ENCODE data around the gene ABHD8. TPM values are rescaled to one million over a fixed set of nuclear protein-coding genes. Genes with fewer than 3 reads are reported as not detected.
A peak's percentile ranks its signal among the peaks of the same experiment; 100 is the strongest.

The ABHD8 gene
- total and polyA plus RNA-seq, 2 experiments from 2014 or later, result 5.5 to 16.5 TPM

GRCh38 chr19:17336872-17337674, 33.8 kb upstream of the ABHD8 start, which contains the start of gene GTPBP3:
TSS of gene GTPBP3 (plus strand) at chr19:17337553. CDS start at chr19:17337612, 59 bp downstream.
- peaks cover 21% of the 10 kb centered on the region for H3F3A ChIP-seq (replicated peaks; ENCODE audit: low read depth)
- H3K36me3 Mint-ChIP-seq (ENCODE audit: low read depth), result peaks cover 32% of the 10 kb centered on the region

More at GRCh38 chr19:17336872-17337674, 33.8 kb upstream of the ABHD8 start, which contains the start of gene GTPBP3:
- H2AFZ ChIP-seq, result peak within 1 kb of the TSS; percentile 64; the same call in 1 of the 2 replicates
- peaks cover 26% of the 10 kb centered on the region; the same call in 1 of the 2 replicates for H3K4me1 ChIP-seq (ENCODE audit: insufficient read depth)
- H3K4me3 ChIP-seq, result peak within 1 kb of the TSS; percentile 81
- H3K4me3 Mint-ChIP-seq, result peak within 1 kb of the TSS; percentile 95
- peaks cover under 1% of the 10 kb centered on the region; the same call in 1 of the 2 replicates for H3K36me3 ChIP-seq (ENCODE audit: insufficient read depth)
- H3K9me2 ChIP-seq (ENCODE audit: insufficient read depth), result no peaks in the 10 kb centered on the region
- ATAC-seq (peak; percentile 61), DNase-seq (ENCODE audit: low spot score) (peak; percentile 100)
- H3K4me2 ChIP-seq, result peak within 1 kb of the TSS; percentile 96
- no peaks in the 10 kb centered on the region for H4K20me1 ChIP-seq (replicated peaks; ENCODE audit: insufficient read depth)
- H3K27ac Mint-ChIP-seq, result peak within 1 kb of the TSS; percentile 98
- peaks cover 38% of the 10 kb centered on the region for H3K4me1 Mint-ChIP-seq
- H3K9me3 Mint-ChIP-seq, result peaks cover 5% of the 10 kb centered on the region; the same call in 2 of the 3 replicates
- no peaks in the 10 kb centered on the region for H3K27me3 ChIP-seq (ENCODE audit: insufficient read depth)
- H3K79me2 ChIP-seq (replicated peaks; ENCODE audit: insufficient read depth), result no peaks in the 10 kb centered on the region
- H3K27me3 Mint-ChIP-seq (ENCODE audit: insufficient read depth, low read depth, poor library complexity), result peaks cover 27% of the 10 kb centered on the region
- TF ChIP-seq EZH2 (IDR thresholded peaks at IDR 0.05; ENCODE audit: low read depth, unreplicated experiment) (no peak), ZNF331 (CRISPR knock-in tag; IDR thresholded peaks at IDR 0.05; ENCODE audit: low read depth) (no peak), POLR2AphosphoS5 (IDR thresholded peaks at IDR 0.05; ENCODE audit: low read depth) (peak; percentile 71), STAT1 (IDR thresholded peaks at IDR 0.05; ENCODE audit: unreplicated experiment) (no peak), CREB1 (CRISPR knock-in tag; IDR thresholded peaks at IDR 0.05; ENCODE audit: low read depth) (peak; percentile 83), JUNB (IDR thresholded peaks at IDR 0.05; ENCODE audit: unreplicated experiment) (no peak), EZH2phosphoT487 (IDR thresholded peaks at IDR 0.05; ENCODE audit: unreplicated experiment) (no peak), CTCF (conservative IDR thresholded peaks at IDR 0.05; ENCODE audit: low read depth in 2 of 2) (no peak), NANOG (IDR thresholded peaks at IDR 0.05; ENCODE audit: borderline replicate concordance) (no peak), ZNF114 (CRISPR knock-in tag; IDR thresholded peaks at IDR 0.05) (no peak)
- TF ChIP-seq, protein P1, sequence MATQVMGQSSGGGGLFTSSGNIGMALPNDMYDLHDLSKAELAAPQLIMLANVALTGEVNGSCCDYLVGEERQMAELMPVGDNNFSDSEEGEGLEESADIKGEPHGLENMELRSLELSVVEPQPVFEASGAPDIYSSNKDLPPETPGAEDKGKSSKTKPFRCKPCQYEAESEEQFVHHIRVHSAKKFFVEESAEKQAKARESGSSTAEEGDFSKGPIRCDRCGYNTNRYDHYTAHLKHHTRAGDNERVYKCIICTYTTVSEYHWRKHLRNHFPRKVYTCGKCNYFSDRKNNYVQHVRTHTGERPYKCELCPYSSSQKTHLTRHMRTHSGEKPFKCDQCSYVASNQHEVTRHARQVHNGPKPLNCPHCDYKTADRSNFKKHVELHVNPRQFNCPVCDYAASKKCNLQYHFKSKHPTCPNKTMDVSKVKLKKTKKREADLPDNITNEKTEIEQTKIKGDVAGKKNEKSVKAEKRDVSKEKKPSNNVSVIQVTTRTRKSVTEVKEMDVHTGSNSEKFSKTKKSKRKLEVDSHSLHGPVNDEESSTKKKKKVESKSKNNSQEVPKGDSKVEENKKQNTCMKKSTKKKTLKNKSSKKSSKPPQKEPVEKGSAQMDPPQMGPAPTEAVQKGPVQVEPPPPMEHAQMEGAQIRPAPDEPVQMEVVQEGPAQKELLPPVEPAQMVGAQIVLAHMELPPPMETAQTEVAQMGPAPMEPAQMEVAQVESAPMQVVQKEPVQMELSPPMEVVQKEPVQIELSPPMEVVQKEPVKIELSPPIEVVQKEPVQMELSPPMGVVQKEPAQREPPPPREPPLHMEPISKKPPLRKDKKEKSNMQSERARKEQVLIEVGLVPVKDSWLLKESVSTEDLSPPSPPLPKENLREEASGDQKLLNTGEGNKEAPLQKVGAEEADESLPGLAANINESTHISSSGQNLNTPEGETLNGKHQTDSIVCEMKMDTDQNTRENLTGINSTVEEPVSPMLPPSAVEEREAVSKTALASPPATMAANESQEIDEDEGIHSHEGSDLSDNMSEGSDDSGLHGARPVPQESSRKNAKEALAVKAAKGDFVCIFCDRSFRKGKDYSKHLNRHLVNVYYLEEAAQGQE (IDR thresholded peaks at IDR 0.05; ENCODE audit: unreplicated experiment), result no peak
- TF ChIP-seq, protein P2, sequence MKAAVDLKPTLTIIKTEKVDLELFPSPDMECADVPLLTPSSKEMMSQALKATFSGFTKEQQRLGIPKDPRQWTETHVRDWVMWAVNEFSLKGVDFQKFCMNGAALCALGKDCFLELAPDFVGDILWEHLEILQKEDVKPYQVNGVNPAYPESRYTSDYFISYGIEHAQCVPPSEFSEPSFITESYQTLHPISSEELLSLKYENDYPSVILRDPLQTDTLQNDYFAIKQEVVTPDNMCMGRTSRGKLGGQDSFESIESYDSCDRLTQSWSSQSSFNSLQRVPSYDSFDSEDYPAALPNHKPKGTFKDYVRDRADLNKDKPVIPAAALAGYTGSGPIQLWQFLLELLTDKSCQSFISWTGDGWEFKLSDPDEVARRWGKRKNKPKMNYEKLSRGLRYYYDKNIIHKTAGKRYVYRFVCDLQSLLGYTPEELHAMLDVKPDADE (IDR thresholded peaks at IDR 0.05), result peak; percentile 69
- TF ChIP-seq, protein P3, sequence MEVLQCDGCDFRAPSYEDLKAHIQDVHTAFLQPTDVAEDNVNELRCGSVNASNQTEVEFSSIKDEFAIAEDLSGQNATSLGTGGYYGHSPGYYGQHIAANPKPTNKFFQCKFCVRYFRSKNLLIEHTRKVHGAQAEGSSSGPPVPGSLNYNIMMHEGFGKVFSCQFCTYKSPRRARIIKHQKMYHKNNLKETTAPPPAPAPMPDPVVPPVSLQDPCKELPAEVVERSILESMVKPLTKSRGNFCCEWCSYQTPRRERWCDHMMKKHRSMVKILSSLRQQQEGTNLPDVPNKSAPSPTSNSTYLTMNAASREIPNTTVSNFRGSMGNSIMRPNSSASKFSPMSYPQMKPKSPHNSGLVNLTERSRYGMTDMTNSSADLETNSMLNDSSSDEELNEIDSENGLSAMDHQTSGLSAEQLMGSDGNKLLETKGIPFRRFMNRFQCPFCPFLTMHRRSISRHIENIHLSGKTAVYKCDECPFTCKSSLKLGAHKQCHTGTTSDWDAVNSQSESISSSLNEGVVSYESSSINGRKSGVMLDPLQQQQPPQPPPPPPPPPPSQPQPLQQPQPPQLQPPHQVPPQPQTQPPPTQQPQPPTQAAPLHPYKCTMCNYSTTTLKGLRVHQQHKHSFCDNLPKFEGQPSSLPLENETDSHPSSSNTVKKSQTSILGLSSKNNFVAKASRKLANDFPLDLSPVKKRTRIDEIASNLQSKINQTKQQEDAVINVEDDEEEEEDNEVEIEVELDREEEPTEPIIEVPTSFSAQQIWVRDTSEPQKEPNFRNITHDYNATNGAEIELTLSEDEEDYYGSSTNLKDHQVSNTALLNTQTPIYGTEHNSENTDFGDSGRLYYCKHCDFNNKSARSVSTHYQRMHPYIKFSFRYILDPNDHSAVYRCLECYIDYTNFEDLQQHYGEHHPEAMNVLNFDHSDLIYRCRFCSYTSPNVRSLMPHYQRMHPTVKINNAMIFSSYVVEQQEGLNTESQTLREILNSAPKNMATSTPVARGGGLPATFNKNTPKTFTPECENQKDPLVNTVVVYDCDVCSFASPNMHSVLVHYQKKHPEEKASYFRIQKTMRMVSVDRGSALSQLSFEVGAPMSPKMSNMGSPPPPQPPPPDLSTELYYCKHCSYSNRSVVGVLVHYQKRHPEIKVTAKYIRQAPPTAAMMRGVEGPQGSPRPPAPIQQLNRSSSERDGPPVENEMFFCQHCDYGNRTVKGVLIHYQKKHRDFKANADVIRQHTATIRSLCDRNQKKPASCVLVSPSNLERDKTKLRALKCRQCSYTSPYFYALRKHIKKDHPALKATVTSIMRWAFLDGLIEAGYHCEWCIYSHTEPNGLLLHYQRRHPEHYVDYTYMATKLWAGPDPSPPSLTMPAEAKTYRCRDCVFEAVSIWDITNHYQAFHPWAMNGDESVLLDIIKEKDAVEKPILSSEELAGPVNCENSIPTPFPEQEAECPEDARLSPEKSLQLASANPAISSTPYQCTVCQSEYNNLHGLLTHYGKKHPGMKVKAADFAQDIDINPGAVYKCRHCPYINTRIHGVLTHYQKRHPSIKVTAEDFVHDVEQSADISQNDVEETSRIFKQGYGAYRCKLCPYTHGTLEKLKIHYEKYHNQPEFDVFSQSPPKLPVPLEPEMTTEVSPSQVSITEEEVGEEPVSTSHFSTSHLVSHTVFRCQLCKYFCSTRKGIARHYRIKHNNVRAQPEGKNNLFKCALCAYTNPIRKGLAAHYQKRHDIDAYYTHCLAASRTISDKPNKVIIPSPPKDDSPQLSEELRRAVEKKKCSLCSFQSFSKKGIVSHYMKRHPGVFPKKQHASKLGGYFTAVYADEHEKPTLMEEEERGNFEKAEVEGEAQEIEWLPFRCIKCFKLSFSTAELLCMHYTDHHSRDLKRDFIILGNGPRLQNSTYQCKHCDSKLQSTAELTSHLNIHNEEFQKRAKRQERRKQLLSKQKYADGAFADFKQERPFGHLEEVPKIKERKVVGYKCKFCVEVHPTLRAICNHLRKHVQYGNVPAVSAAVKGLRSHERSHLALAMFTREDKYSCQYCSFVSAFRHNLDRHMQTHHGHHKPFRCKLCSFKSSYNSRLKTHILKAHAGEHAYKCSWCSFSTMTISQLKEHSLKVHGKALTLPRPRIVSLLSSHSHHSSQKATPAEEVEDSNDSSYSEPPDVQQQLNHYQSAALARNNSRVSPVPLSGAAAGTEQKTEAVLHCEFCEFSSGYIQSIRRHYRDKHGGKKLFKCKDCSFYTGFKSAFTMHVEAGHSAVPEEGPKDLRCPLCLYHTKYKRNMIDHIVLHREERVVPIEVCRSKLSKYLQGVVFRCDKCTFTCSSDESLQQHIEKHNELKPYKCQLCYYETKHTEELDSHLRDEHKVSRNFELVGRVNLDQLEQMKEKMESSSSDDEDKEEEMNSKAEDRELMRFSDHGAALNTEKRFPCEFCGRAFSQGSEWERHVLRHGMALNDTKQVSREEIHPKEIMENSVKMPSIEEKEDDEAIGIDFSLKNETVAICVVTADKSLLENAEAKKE (CRISPR knock-in tag; IDR thresholded peaks at IDR 0.05), result no peak
- peak within 1 kb of the TSS; percentile 97 for H3K27ac ChIP-seq (ENCODE audit: low read depth)
